WERI-Rb-1 (cell line): ENCODE data around the gene GNLY.

Source experiments
- DNase-seq: peaks from one replicate; pipeline ENCODE4 v3.0.0-alpha.2; 2020
- H3K27ac ChIP-seq: fragments of 250-450 bp; sonication (Bioruptor Pico); 2 replicates; pipeline ENCODE4 v1.5.1; 2020; ENCODE audit warnings: mild to moderate bottlenecking, moderate library complexity
- H3K27me3 ChIP-seq: fragments of 250-450 bp; sonication (Bioruptor Pico); 2 replicates; pipeline ENCODE4 v1.5.1; 2021; ENCODE audit warnings: mild to moderate bottlenecking, low read depth, moderate library complexity; ENCODE audit not compliant: insufficient read depth, severe bottlenecking
- H3K36me3 ChIP-seq: fragments of 250-450 bp; sonication (Bioruptor Pico); 2 replicates; pipeline ENCODE4 v1.5.1; 2020; ENCODE audit warnings: mild to moderate bottlenecking, moderate library complexity
- H3K4me3 ChIP-seq: 2 replicates; pipeline ENCODE4 v1.5.1; 2011; ENCODE audit warnings: low read depth, mild to moderate bottlenecking, control low read depth, low read length
- H3K9me3 ChIP-seq: fragments of 250-450 bp; sonication (Bioruptor Pico); 2 replicates; pipeline ENCODE4 v1.5.1; 2021; ENCODE audit warnings: mild to moderate bottlenecking, moderate library complexity; ENCODE audit not compliant: severe bottlenecking
- CTCF ChIP-seq: IDR thresholded peaks from 2 replicates; pipeline ENCODE4 v1.5.1; 2011; ENCODE audit warnings: low read depth, mild to moderate bottlenecking, control low read depth, inconsistent platforms, low read length

Gene GNLY

GRCh38 chr2:85747441-85747840 is 53.3 kb downstream of the GNLY start:
- DNase-seq, result no peak
- Histone ChIP-seq H3K27me3 (no peaks in the 10 kb centered on the region), H3K4me3 (no peak overlapping the region), H3K27ac (no peak overlapping the region), H3K9me3 (no peaks in the 10 kb centered on the region), H3K36me3 (no peaks in the 10 kb centered on the region)
- no peak for TF ChIP-seq CTCF

GRCh38 chr2:85748039-85748734 is 54.0 kb downstream of the GNLY start:
- no peaks in the 10 kb centered on the region for H3K9me3 ChIP-seq
- DNase-seq, result no peak
- no peak overlapping the region for H3K27ac ChIP-seq
- TF ChIP-seq CTCF, result no peak
- no peaks in the 10 kb centered on the region for H3K36me3 ChIP-seq
- H3K27me3 ChIP-seq, result peaks cover 6% of the 10 kb centered on the region
- no peak overlapping the region for H3K4me3 ChIP-seq
